Activated gamma-delta T cell treated with anti-CD3 and anti-CD28 coated beads, Interleukin-2, amount 50 U/mL, for 16 hours (primary cell): Measurements from ENCODE around the gene CCM2.

Experiments used
- DNase-seq: peaks from one replicate; pipeline ENCODE4 v3.0.0-alpha.2; 2020; ENCODE audit warnings: low read depth

CCM2 gene

DNA sequence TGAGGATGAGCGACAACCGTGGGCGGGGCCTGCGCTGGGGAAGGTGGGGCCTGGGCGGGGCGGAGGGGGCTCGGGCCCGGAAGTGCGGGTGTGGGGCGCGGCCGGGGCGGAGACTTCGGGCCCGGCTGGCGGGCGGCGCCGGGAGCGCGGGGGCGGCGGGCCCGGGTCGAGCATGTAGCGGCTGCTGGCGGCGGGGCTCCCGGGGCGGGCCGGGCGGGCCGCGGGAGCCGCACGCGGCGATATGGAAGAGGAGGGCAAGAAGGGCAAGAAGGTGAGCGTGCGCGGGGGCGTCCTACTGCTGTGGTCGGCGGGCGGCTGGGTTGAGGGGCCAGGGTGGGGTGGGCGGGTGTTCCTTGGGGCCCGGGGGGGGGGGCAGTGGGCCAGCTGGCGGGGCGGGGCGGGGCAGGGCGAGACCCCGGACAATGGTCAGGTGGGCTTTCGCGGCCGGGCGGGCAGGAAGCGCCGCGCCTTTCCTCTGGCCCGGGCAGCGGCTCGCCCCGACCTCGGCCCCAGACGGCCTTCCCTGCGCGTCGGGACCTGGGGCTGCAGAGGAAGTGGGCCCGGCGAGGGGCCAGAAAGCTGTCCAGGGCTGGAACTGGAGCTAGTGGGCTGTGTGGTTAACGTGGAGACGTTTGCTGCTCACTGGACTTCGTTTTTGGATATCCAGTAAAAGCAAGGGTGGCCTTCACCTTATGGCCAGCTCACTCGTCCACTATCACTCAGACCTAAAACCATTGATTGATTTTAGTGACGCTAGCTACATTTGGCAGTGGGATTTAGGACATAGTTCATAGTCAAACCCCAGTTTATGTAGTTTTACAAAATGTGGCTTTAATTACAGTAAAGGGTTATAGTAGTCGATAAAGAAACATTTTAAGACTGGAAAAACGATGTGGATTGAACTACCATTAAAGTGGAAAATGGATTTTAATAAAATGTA, at the start of gene CCM2:
Gene CCM2, plus strand, starts transcription at position 109 of the 940 bp plus-strand sequence. Its CDS starts 133 bp downstream, at position 242.
- no peak for DNase-seq

DNA sequence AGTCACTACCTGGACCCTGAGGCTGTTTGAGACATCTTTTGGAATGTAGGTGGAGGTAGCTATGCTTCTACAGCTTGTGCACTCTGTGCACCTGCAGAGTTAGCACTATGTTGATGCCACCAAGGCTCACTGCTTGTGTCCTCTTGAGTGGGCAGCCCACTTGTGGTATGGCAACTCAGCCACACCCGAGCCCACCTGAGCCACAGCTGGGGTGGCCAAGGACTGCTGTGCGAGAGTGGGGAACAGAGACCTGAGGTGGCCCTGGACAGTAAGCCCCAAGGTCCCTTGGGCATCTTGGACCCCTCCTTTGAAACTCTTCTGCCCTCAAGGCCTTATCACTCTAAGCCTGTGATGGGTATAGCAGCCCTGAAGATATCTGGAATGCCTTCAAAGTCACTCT, 46.8 kb upstream of the CCM2 start:
- no peak for DNase-seq

DNA sequence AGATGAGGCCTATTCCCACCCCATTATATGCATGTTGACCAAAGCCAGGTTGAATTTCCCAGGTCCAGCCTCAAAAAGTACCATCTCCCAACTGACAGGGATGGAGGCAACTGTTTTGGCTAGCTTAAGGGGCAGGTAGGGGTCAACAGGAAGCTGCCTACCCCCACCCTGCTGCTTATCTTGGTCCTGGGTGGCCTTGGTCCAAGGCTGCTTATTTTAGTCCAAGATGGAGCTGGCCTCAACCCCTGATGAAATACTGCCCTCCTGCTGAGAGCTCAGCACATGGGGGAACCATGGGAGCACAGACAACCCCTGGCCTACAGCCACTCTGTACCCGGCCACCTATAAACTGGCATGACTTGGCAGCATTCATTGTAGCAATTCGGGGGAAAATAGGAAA, 44.3 kb upstream of the CCM2 start:
- no peak for DNase-seq

DNA sequence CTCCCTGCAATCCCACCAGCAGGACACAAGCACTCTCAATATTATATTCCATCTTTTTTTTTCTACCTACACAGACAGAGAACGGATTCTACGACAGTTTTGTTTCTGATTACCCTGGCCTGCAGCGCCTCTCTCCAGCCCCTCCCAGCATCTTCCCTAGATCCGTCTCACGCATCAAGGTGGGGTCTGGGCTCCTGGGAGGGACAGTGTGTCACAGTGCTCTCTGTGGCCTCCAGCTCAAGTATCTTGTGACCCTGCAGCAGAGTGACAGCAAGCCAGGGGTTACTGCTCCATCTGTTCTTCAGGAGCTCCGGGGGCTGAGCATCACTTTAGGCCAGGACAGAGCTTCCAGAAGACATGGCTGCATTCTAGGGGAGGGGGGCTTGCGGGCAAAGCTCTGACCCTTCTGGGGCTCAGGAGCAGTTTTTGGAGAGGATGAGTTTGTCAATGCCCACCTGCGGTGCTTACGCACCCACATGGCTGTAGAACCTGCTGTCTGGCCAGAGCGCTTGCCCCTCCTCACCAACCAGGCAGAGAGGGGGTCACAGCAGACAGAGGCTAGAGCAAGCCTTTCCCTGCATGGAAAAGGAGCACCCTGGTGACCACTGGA, 43.7 kb upstream of the CCM2 start:
- DNase-seq = no peak

DNA sequence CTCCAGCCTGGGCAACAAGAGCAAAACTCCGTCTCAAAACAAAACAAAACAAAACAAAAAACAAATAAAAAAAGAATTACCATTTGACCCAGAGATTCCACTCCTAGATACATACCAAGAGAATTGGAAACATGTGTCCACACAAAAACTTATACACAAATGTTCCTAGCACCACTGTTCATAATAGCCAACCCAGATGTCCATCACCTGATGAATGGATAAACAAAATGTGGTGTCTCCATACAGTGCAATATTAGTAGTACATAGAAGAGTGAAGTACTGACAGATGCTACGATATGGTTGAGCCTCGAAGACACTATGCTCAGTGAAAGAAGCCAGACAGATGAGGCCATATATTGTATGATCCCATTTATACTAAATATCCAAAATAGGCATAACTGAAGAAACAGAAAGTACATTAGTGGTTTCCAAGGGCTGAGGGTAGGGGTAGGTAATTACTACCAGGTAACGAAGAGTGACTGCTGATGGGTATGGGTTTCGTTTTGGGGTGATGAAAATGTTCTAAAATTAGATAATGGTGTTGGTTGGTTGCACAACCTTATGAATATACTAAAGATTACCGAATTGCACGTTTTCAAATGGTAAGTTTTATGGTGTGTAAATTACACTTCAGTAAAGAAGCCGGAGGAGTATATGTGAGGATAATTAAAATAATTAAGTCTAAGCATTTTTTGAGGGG, 41.2 kb upstream of the CCM2 start:
- no peak for DNase-seq

DNA sequence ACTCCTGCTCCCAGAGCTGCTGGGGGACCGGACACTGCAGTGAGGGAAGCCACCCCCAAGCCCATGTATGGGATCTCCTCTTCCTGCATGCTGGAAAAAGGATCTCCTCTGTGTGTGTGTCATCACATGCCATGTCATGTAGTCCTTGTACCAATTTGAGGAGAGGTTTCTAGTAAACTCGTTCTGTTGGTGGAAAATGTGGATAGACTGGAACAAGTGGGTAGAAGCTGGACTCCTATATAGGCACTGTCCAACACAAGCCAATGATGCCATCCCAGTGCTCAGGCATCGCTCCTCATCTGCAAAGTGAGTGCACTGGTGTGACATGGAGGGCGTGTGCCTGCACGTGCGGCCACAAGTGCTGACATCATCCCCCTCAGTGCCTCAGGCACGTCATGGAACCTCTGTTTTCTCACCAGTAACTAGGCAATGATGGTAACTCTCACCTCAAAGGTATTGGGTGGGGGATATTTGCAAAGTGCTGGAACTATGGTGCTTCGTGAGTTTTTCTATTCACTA, 40.5 kb upstream of the CCM2 start:
- no peak for DNase-seq

DNA sequence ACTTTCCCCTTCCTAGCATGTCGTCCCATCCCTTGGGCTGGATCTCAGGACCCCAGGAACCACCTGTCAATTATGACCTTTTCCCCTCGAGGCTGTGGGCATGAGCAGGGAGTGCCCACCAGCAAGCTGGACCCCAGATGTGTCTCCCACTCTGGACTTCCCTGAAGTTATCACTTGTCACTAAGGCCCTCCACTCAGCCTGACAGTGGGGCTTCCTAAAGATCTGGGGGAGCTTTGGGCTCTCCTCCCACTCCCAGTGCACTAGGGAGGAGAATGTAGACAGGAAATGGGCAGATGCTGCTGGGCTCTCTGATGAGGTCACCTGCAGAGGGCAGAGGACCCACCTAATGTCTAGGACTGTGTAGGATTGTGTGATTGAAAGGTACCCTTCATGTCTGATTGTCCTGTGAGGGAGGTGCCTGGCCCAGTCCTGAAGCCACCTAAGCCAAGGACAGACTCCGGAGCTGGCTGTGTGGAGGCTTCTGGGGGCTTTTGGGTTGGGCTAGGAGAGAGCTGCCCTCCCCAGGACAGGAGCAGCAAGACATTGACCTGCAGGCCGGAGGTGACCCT, 39.9 kb upstream of the CCM2 start:
- no peak for DNase-seq

DNA sequence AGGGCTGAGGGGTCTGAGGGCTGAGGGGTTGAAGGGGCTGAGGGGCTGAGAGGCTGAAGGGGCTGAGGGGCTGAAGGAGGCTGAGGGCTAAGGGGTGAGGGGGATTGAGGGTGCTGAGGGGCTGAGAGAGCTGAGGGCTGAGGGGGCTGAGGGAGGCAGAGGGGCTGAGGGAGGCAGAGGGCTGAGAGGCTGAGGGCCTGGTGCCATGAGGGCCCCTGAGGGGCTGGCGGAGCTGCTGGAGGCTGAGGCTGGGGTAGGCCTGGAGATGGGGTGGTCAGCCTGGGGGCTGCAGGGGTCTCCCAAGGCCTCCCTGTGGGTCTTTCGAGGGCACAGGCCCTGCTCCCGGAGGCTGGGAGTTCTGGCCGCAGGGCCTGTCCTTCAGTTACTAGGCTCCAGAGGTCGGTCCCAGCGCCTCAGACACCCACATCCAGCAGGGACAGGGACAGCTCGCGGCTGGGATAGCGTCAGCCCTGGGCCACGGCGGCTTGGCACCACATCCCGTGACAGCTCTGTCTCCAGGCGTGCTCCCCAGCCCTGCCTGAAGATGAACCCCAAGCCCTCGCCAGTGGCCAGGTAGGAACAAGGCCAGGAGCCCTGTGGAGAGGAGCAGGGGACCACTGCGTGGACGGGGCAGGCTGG, 38.0 kb upstream of the CCM2 start:
- no peak for DNase-seq

DNA sequence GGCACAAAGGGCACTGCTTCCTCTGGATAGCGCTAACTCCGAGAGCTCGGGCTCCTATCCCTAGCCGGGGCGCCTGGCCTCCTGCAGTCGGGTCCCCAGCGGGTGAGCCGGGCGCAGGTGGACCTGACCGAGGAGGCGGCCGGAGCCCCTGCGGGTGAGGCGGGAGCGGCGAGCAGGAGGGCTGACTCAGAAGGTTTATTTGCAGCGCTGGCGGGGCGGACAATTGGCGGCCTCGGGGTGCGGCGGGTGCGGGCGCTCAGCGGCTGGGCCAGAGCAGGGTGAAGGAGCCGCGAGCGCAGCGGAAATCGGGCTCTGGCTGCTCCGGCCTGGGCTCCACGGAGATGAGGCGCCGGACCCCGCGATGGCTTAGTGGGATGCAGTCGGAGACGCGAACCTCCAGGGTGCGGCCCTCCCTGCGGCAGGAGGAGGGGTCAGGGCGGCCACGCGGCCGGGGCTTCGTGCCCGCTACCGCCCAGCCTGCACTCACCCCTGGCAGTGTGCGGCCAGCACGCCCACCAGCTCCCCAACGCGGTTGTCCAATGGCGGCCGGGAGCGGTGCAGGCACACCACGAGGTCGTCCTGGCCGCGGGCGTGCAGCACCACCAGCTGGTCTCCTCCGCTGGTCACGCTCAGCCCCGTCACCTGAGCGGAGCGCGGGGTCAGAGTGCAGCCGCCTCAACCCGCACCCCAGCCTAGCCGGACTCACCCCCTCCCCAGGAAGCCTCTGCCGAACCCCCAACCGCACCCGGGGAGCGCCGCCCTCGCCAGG, 37.3 kb upstream of the CCM2 start:
- DNase-seq = no peak

DNA sequence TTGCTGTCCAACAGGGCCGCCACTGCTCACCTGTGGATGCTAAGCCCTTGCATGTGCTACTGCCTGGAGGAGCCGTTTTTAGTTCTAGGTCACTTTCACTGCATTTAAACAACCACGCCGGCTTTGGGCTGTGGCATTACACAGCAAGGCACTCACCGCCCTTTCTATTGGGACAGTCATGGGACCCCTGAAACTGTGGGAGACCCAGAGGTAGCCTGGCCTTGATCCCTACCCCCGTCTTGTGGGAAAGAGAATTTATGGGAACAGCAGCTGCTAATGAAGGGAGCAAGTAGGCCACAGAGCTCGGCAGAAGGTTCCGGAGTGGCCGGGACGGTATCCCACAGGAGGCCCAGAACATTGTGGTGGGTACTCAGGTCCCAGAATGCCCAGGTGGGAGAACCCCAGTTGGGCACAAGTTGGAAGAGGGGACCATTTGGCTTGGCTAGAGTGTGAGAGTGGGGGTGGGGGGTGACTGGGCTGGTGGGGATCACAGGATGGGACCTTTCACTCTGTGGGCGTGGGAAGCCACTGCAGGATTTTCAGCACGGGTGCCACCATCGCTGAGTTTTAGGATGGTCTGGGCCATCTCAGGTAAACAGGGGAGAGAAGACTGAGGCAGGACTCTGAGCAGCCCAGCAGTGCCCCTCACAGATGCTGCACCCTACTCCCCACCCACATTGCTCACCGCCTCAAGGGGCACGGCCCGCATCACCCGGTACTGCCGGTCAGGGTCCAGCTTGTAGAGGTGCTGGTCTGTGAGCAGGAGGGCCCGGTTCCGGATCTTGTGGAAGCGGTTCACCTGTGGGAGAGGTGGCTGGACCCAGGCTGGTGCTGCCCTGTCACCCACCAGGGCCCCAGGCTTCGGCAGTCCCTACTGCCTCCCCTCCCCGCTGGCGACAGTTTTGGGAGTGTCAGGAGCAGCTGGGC, 36.4 kb upstream of the CCM2 start:
- no peak for DNase-seq

DNA sequence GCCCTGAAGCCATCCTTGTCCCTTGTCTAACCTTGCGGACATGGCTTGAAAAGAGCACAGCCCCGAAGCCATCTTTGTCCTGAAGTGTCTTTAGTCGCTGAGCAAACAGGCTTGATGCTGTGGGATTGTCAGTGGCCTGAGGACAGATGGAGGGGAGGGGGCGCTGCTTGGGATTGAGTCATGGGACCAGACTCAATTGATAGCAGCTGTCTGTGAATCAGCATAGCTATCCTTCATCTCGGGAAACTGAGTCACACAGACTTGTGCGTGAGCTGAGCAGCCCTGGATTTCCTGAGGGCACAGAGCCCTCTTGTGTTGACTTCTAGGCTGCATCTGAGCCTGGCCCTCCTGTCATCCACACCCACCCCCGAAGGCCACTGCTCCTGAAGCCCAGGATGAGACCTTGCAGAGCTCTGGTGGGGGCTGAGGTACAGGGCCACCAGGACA, 35.6 kb upstream of the CCM2 start:
- DNase-seq = no peak

DNA sequence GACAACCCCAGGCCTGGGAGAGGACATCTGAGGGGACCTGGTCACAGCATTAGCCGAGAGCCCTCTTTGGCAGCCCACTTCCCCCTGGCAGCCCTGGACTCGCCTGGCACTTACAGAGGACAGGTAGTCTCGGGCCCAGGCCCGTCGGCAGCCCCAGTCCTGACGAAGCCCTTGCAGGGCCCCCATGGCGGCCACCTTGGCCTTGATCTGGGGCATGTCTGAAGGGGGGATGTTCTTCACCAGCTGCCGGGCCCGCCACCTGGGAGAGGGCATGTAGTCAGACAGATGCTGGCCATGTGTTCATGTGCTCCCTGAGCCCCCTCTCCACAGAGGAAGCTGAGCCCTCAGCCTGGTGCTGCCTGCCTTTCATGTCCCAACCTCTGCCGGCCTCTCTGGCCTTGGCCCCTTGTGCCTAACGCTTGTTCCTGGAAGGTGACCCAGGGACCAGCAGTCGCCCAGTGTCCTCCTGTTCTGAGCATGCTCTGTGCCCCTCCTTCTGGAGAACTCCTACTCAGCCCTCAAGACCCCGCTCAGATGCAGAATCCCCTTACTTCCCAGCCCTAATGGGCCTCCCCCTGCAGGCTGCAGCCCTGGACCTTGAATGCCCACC, 35.1 kb upstream of the CCM2 start:
- no peak for DNase-seq

DNA sequence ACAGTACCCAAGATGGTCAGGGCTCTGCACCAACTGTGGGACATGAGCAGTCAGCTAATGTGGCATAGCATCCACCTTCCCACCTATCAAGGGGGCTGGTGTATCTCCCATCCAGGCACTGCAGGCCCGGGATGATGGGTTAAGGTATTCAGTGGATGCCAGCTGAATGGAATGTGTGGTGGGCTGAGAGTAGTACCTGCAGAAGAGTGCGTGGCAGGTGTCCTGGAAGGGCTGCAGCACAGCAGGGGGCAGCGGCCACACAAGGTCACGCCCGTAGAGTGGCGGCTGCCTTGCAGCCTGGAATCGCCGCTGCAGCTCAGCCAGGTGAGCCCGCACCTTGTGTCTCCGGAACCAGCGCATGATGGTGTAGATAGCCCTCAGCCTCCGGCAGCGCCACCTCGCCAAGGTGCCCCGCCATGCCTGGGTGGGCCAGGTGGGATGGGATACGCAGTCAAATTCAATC, 34.5 kb upstream of the CCM2 start:
- DNase-seq = no peak

DNA sequence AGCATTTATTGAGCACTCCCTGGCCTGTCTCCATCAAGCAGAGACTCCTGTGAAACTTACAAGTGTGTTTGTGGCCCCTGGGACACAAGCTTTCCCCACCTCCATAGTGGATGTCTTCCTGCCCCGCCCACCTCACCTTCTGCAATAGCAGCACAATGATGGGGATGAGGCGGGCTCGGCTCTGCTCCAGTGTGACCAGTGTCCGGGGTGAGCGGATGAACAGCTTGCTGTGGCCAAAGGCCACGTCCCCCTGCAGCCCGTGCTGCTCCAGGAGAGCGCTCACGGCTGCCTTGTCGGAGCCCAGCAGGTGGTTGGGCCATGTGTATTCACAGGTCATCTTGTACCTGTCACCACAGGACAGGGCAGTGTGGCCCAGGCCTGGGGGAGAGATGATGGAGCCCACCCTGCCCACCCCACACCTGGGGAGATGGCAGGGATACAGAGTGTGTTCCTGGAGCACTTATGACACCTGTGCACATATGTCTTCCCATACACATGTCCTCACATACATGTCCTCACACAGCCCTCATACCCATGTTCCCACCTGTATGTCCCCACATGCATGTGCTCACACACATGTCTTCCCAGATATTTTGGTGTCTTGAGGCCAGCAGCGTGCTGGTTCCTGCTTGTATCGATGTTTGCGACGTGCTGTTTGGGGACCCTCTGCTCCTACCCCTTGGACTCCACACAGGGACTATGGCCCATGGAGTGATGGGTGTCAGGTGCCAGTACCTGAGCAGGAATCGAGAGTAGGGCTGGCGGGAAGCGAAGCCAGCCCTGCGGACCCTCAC, 33.9 kb upstream of the CCM2 start:
- DNase-seq = no peak

DNA sequence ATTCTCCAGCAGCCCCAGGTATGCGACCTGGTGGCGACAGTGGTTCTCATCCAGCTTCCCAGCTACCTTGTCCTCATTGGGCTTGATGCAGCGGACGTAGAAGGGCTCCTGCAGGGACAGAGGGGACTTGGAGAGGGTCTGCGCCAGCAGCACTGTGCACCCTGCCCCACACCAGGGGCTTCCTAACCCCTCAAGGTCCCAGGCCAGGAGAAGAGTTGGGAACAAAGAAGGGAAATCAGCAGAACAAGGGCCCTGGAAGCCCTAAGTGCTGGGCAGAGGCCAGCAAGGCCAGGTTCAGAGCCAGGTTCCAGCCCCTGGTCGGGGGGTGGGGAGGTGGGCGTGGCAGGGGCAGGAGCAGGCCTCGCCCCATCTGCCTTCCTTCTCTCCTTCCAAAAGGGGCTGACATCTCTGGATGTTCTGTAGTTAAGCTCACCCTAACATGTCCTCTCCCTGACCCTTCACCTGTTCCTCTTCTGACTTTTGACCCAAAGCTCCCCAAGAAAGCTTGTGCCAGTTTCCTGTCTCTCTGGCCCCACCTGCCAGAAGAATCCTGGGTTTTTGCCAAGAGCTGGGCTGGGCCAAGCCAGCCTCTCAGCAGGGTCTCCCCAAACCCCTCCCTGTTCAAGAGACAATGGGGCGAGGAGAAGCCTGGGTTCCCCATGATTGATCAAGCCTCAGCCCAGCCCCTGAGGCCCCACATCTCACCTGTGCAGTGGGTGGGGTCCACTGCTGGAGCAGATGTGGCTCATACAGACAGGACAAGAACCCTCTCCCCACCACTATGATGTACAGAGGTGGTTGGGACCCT, 33.1 kb upstream of the CCM2 start:
- DNase-seq = no peak

DNA sequence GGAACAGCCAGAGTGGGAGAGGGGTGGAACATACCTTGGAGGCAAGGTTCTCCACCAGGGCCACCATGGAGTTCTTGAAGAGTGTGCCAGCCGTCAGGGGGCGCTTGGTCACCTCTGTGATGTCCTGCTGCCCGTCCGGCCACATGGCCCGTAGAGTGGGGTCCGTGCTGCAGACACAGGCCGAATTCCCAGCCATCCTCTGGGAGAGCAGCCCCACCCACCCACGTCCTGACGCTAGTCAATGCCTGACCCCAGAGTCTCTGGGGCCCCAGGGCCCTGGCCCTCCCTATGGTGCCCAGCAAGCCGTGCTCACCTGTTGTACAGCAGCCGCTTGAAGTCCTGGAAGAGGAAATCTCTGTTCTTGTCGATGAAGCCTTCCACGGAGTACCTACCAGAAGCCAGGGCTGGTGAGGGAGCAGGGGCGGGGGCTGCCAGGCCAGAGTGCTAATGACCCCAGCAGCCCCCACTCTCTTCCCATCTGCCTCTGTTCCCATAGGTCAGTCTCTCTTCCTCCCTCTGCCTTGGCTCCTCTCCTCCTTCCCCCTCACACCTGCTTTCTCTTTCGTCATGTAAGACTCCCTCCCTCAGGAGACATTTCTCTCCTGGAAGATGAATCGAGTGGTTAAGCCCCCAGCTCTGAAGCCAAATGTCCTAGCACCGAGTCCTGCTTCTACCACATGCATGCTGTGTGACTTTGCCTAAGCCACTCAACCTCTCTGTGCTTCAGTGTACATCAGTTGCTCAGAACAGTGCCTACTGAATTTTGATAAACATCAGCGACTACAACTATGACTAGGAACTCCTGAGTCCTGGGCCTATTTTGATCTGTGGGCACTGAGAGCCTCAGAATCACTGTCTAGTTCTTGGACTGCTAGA, 32.2 kb upstream of the CCM2 start:
- DNase-seq = no peak
